Measurements from ENCODE around the gene TMEM178B.

DNA sequence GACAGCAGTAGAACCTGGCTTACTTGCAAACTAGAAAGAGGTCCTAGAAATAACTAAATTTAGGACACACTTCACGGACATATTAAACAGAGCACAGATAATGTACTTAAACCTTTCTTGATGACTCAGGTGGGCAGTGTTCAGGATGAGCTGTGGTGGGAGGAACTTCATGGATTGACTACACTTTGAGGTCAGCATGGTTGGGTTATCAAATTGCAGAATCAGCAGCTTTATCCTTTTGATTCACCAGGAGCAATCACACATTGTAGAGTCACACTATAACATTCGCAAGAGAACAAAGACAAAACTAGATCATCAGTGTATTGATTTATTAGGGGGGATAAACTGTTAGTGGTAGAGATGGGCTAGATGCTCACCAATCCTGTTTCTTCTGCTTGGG is 438.7 kb downstream of the TMEM178B start:
- TF ChIP-seq, protein P1, sequence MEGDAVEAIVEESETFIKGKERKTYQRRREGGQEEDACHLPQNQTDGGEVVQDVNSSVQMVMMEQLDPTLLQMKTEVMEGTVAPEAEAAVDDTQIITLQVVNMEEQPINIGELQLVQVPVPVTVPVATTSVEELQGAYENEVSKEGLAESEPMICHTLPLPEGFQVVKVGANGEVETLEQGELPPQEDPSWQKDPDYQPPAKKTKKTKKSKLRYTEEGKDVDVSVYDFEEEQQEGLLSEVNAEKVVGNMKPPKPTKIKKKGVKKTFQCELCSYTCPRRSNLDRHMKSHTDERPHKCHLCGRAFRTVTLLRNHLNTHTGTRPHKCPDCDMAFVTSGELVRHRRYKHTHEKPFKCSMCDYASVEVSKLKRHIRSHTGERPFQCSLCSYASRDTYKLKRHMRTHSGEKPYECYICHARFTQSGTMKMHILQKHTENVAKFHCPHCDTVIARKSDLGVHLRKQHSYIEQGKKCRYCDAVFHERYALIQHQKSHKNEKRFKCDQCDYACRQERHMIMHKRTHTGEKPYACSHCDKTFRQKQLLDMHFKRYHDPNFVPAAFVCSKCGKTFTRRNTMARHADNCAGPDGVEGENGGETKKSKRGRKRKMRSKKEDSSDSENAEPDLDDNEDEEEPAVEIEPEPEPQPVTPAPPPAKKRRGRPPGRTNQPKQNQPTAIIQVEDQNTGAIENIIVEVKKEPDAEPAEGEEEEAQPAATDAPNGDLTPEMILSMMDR (IDR thresholded peaks at IDR 0.05): no peak
- TF ChIP-seq TCF7L2 (IDR thresholded peaks at IDR 0.05; ENCODE audit: low read depth, low read length): no peak

All from Panc1 (cell line).